Smooth muscle cell of the coronary artery (primary cell): Measurements from ENCODE around the gene SVIL. TPM values are rescaled to one million over a fixed set of nuclear protein-coding genes. Genes with fewer than 3 reads are reported as not detected.

Experiments used
- total RNA-seq: library from RNA; depleted of rRNA; stranded (reverse); fragments of >200 nt; gene quantifications from 2 replicates; pipeline ENCODE4 v1.2.3, GENCODE V29; 2014; ENCODE audit warnings: low replicate concordance

SVIL gene
- 81.4 and 103 TPM in 2 replicates for total RNA-seq

GRCh38 chr10:29634764-29635625, at the start of gene SVIL:
SVIL (minus strand) TSS chr10:29634971; CDS start chr10:29555058, 79,913 bp downstream.

